Measurements from ENCODE around the gene SELL.
"Not testable (repeated sequence)": the region's sequence is repeated elsewhere in the genome, so short reads cannot be mapped to it uniquely, and the experiment has no call there.

SELL gene

GRCh38 chr1:169701261-169702005, 10.0 kb downstream of the SELL start:
- DNase-seq = peak; percentile 39

DNA sequence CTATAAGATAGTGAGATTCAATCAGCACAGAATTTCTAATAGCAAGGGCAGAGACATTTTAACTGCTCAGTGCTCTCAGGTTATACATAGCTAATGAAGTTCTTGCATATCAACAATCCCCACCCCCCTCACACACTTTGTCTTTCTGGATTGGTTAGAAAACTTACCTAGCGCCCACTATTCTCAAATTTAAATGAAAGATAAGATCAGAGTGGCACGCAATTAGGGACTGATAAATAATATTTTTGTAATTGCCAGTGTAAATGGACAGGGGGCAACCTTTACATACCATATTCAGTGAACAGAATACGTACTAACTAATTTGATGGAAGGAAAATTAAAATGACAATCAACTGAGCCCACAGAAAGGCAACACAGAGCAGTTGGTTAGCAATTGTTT, 11.7 kb downstream of the SELL start:
- DNase-seq = peak; percentile 43

GRCh38 chr1:169698976-169699375, 12.4 kb downstream of the SELL start:
- peak; percentile 61 for DNase-seq

DNA sequence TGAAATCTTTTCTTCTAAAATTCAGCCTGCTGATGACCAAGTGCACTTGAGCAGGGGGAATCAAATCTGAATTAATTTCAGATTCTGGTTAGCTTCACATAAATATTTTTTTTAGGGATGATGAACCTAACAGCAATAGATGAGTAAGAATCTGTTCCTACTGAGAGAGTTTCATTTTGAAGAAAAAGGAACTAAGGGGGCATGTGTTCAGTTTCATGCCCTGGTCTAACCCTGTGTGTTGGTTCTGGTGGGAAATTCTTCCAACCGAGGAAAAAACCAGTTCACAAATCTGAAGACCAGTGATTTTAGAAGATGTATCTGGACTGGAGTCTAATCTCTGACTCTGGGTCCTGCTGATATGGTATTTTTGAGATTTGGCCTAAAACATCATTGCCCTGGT, 13.7 kb downstream of the SELL start:
- no peak for DNase-seq

DNA sequence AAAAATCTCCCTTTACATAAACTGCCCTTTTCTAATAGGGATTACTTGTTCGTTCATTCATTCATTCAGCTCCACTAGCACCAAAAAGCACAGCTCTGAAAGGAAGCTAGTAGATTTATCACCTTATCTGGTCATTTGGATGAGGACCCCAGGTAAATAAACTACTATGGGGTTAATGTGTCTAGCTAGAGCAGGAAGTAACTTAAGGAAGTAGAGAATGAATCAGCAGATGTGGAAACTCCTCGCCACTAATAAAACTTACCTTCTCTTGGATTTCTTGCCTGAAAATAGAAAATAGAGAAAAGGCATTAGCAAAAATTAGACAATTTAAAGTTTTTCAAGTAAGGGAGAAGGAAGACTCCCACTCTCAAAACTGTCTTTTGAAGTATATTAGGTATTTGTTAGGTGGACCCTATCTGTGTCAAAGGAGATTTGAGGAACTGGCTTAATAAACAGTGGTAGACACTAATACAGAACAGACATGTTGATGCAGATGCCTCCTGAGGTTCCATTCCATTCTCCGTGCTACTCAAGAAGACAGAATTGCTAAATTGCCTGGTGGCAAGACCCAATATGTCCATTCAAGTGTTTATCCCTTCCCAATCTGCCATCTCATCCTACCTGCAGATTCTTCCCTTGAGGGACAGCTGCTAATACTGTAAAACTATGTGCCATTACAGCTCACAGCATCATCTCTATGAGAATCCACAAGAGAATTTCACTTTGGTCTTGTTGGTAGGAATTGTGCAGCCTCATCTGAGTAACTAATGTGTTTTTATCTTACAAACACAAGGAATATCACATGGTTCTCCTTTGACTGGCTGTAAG, 14.9 kb downstream of the SELL start:
- no peak for DNase-seq

DNA sequence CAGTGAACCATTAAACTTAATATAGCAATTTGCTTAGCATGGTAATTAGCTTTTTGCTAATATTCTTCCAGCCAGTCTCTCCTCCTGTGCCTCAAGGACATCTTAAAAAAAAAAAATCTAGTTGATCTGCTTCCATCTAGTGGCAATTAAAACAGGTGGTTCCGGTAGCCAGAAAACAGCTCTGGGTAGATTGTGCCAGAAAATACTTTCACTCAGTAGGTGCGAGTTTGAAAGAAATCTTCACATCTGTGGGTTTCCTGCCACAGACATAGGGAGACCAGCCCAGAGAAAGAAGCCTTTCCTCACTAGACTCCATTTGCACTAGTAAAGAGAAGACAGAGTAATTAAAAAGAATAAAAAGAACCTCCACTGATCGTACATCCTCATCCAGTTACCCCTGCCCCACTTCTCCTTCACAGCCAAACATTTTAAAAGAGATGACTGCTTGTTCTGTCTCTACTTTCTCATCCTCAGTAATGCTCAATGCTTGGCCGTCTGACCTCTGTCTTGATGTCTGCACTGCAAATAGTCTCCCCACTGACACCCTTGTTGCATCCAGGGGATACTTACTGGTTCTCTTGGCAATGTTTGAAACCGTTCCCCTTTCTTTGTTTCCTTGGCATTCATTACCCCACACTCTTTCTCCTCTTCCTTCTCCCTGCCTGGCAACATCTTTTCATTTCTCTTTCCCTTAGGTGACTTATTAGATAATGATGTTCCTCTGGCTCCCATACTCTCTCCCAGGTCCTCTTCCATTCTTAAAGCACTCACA, 16.9 kb downstream of the SELL start:
- peak; percentile 81 for DNase-seq

- peak; percentile 76 for DNase-seq
These were observed 18.5 kb downstream of the SELL start for GRCh38 chr1:169692756-169693460.

DNA sequence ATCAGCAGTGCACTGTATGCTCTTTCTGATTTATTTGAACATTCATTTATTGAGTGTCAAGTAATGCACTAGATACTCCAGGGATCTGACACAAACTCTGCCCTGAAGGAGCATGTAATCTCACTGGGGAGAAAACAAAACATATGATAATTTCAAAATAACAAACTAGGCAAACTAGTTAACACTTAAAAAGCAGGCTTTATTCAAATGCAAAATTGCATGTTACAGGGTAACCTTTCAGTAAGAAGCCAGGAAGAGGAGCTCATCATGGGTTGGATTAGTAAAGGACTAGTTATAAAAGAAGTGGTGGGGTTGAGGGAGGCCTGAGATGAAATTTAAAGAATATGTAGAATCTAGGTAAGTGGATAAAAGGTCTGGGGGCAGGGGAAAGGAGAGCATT, 20.9 kb downstream of the SELL start:
- no peak for DNase-seq

- DNase-seq = no peak
These were observed 22.0 kb downstream of the SELL start for GRCh38 chr1:169689395-169689794.

DNA sequence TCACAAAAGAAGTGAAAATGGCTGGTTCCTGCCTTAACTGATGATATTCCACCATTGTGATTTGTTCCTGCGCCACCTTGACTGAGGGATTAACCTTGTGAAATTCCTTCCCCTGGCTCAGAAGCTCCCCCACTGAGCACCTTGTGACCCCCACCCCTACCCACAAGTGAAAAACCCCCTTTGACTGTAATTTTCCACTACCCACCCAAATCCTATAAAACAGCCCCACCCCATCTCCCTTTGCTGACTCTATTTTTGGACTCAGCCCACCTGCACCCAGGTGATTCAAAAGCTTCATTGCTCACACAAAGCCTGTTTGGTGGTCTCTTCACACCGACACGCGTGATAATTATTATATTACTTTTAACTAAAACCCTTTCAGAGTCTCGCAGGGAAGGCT, 23.0 kb downstream of the SELL start:
- not testable (repeated sequence) for DNase-seq

- no peak for DNase-seq
These were observed 27.8 kb downstream of the SELL start for GRCh38 chr1:169683661-169684060.

DNA sequence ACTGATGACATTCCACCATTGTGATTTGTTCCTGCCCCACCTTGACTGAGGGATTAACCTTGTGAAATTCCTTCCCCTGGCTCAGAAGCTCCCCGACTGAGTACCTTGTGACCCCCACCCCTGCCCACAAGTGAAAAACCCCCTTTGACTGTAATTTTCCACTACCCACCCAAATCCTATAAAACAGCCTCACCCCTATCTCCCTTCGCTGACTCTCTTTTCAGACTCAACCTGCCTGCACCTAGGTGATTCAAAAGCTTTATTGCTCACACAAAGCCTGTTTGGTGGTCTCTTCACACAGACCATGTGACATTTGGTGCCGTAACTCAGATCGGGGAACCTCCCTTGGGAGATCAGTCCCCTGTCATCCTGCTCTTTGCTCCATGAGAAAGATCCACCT, 28.3 kb downstream of the SELL start:
- not testable (repeated sequence) for DNase-seq

GRCh38 chr1:169682071-169682470, 29.3 kb downstream of the SELL start:
- DNase-seq = no peak

- DNase-seq = no peak
These were observed 30.3 kb downstream of the SELL start for GRCh38 chr1:169681140-169681539.

DNA sequence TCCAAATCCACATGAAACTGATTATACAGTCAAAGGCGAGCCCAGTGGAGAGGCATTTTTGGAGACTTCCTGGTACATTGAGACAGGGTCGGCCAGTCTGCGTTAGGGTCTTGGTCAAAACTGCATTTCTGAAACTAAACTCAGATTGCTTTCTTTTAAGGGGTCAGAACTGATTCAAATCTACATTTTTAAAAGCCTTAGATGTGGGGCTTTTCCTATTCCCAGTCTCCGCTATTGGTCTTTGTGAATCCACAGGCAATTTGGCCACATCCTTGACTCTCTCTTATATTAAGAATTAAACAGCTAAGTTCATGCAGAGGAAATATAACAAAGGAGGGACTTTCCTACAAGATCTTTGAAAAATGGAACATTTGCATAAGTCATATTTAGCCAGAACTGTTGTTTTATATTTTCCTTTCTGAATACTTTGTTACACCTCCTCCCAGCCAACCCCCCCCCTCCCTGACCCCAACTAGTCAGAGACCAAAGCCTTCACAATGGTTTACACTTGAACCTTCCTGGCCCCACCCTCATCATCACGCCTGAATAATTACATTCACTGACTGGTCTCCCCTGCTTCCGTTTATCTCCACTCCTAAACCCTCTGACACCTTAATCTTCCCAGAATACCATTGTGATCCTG, 30.9 kb downstream of the SELL start:
- DNase-seq = peak; percentile 40

DNA sequence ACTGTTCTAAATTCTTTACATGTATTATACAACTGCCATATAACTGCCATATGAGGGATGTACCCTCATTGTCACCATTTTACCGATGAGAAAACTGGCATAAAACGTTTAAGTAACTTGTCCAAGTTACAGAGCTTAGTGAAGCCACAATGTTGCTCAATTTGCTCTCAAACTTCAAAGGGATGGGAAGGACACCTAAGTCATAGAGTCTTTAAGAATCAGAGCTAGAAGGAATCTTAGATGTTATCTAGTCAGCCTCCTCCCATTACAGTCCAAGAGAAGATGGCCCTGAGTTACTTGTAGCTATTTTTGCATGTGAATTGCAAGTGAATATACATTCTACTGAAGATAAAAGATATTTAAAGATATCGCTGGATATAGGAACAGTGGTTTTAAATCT, 31.7 kb downstream of the SELL start:
- DNase-seq = no peak

DNA sequence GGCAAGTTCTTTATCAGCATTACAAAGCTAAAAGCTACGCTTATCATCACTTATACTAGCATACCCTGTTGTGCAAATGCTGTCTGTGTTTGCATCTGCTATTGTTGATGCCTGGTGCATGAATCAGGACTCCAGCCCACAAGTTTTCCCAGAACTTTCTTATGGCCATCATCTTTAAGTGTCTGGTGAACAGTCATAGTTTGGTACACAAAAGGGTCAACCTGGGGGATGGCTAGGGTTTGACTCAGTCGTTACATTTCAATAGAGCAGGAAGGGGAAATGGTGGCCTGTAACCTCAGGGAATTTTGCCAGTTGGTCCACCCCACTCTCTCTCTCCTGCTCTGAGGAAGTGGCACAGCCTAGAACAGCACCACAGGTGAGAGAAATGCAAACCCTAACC, 35.4 kb downstream of the SELL start:
- DNase-seq = no peak

GRCh38 chr1:169670836-169671235, 40.6 kb downstream of the SELL start:
- DNase-seq = no peak

DNA sequence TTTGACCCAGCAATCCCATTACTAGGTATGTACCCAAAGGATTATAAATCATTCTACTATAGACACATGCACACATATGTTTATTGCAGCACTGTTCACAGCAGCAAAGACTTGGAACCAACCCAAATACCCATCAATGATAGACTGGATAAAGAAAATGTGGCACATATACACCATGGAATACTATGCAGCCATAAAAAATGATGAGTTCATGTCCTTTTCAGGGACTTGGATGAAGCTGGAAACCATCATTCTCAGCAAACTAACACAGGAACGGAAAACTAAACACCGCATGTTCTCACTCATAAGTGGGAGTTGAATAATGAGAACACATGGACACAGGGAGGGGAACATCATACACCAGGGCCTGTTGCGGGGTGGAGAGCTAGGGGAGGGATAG, 41.2 kb downstream of the SELL start:
- DNase-seq = not testable (repeated sequence)

- DNase-seq = not testable (repeated sequence)
These were observed 43.5 kb downstream of the SELL start for GRCh38 chr1:169667699-169668596.

GRCh38 chr1:169667227-169667639, 44.2 kb downstream of the SELL start:
- not testable (repeated sequence) for DNase-seq
